Brain pericyte (primary cell): ENCODE results near the gene NHERF1.

ENCODE experiments used
- DNase-seq: peaks from one replicate; pipeline ENCODE4 v3.0.0-alpha.2; 2012; ENCODE audit warnings: low read depth, low spot score

NHERF1 gene

GRCh38 chr17:74748529-74749278 is at the start of gene NHERF1:
NHERF1 (plus strand) TSS chr17:74748628; CDS start chr17:74748847, 219 bp downstream.
- DNase-seq: no peak

- DNase-seq: no peak
Observed at GRCh38 chr17:74699236-74699635, 49.2 kb upstream of the NHERF1 start.

DNA sequence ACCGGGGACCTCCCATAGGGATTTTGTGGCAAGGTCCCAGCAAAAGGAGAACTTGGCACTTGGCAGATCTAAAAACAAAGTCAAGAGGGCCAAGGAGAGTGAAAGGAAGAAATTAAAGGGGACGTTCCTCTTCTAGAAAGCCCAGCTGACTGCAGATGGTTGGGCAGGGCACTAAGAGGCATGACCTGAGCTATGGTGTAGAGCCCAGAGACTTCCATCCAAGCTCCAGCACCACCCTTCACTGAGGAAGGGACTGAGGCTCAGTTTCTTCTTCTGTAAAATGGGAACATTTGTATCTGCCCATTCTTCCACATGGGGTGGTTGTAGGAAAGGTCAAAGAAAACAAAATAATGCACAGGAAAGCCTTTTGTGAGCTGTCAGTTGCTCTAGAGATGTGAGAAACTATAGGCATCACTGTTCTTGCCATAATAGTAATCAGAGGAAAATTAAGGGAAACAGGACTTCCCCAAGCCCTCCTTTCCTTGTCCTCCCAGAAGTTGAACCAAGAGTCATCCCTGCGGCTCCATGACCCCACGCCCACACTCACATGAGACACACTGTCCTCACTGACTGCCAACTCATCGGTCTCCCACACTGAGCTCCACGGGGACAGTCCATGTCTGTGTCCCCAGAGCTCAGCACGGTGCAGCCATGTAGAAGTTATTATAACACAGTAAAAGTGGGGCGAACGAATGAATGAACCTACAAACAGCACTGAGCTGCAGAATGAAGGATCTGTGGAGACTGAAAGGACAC is 46.1 kb upstream of the NHERF1 start:
- DNase-seq: no peak

DNA sequence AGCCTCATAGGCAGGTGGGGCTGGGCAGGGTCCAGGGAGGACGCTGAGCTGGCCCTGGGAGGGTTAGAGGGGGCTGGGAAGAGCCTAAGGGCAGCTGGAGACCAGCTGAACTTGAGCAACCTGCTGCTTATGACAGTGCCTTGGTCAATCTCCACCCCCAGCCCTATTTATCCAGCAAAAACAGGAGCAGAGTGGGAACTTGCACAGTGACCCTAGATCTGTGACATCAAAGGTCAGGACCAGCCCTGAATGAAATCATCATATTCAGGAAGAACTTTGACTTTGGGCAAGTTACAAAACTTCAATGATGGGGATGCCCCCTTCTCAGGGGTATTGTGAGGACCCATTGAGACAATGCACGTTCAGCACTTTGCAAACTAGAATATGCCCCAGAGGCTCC is 45.1 kb upstream of the NHERF1 start:
- DNase-seq: no peak

GRCh38 chr17:74704544-74704943 is 43.9 kb upstream of the NHERF1 start:
- no peak for DNase-seq

GRCh38 chr17:74711058-74711824 is 37.2 kb upstream of the NHERF1 start:
- DNase-seq: no peak

GRCh38 chr17:74712301-74712700 is 36.1 kb upstream of the NHERF1 start:
- DNase-seq: no peak

DNA sequence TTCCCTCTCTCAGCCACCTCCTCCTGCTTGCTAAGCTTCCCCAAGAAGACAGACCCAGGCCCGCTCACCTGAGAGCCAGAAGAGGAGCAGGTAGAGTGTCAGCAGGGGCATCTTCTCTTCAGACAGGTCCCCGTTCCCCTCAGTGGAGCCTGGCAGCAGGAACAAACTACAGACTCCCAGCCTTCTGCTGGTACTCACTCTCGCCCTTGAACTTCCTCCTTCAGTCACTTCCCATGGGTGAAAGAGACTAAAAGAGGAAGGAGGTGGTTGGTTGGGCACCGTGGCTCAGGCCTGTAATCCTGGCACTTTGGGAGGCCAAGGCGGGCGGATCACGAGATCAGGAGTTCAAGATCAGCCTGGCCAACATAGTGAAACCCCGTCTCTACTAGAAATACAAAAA is 35.7 kb upstream of the NHERF1 start, which contains the start of gene CD300LF:
Gene CD300LF (minus strand): TSS at position 168 of the 400 bp plus-strand sequence. CDS start 57 bp downstream, at position 111.
- no peak for DNase-seq

DNA sequence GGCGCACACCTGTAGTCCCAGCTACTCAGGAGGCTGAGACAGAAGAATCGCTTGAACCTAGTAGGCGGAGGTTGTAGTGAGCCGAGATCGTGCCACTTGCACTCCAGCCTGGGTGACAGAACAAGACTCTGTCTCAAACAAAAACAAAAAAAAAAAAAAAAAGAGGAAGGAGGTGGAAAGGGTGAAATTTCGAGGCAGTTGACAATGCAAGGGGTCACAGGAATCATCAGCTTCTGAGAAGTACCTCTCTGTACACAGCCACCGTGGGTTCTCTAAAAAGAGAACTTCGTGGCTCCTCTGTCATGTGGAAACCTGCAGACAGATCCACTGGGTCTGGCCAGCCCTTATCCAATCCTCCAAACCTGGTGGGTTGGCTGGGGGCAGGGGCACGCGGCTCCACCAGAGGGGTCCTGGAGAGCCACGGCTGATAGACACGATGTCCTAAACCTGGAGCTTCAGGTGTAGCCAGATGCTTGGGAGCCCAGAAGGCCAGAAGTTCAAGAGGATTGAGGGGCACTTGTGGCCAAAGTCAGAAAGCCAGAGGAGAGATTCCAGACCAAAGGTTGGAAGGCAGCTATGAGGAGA is 35.2 kb upstream of the NHERF1 start:
- DNase-seq: no peak

DNA sequence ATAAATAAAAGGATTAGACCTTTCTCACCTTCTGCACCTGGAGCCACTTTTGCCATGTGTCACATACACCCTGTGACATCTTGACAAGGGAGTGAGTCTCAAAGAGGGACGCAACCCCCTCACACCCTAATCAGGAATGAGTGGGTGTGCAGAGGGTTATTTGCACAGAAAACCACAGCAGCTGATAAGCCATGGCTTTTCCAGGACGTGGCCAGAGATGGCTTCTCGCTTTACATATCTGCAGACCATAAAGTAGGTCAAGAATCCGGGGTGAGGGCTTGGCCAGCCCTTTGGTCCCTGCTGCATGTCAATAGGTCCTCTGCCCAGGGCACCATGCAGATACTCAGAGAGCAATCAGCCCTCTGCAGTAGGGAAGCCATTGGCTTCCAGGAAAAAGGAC is 33.3 kb upstream of the NHERF1 start:
- DNase-seq: no peak

DNA sequence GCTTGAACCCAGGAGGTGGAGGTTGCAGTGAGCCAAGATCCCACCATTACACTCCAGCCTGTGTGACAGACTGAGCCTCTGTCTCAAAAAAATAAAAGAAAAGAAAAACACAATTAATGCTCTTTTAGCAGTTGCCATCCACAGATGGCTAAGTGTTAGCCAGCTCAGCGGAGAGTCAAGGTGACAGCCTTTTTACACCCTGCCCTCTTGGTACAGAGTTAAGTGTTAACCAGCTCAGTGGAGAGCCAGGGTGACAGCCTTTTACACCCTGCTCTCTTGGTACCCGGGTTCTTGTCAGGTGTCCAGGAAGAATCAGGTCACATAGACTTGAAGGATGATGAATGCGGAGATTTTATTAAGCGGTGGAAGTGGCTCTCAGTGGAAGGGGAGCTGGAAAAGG is 27.9 kb upstream of the NHERF1 start:
- DNase-seq: no peak

GRCh38 chr17:74722782-74723181 is 25.6 kb upstream of the NHERF1 start:
- no peak for DNase-seq

DNA sequence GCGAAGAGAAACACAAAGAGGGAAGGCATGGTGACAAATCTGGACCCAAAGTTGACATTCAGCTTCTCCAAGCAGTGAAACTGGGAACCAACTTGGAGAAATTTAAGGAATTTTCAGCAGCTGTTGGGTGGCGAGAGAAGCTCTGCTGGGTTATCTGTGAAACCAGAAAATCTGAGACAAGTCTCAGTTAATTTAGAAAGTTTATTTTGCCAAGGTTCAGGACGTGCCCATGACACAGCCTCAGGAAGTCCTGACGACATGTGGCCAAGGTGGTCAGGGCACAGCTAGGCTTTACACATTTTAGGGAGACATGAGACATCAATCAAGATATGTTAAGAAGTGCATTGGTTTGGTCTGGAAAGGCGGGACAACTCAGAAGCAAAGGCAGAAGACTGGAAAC is 24.5 kb upstream of the NHERF1 start:
- no peak for DNase-seq

- DNase-seq: no peak
Observed at GRCh38 chr17:74725111-74725510, 23.3 kb upstream of the NHERF1 start.

- DNase-seq: no peak
Observed at GRCh38 chr17:74728033-74728701, 20.3 kb upstream of the NHERF1 start.

- DNase-seq: no peak
Observed at GRCh38 chr17:74728702-74729075, 19.7 kb upstream of the NHERF1 start.

DNA sequence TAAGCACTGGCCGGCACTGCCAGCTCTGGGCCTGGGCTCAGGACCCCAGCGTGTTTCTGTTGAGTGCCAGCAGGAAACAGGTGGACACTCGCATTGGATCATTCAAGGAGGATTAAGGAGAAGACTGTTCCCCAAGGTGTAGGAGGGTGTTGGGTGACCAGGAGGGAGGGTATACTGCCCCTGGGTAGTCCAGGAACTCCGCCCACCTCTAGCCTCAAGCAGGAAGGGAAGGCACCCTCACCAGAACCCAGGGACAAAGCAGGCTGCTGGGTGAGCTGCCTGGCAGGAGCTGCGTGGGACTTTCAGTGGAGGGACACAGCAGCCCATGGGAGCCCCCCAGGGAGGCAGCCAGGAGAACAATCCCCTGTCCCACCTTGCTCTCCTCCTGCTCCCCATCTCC is 19.1 kb upstream of the NHERF1 start:
- no peak for DNase-seq

DNA sequence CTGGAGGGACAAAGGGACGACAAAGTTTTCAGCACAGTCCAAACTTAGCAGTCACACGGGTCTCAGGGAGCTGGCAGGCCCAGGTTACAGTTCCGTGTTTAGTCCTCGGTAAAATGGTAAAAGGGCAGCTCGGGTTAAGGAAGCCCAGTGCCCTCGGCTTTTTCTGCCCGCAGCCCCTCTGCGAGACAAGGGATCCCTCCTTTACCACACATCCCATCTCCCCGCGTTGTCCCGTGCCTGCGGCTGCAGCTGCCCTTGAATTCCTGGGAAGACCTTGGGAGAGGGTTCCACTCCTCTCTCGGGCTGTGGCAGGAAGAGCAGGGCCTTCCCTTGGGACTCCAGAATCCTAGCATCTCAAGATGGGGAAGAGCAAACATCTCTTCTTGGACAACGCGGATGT is 18.6 kb upstream of the NHERF1 start:
- no peak for DNase-seq

GRCh38 chr17:74730491-74731346 is 17.7 kb upstream of the NHERF1 start:
- DNase-seq: no peak

DNA sequence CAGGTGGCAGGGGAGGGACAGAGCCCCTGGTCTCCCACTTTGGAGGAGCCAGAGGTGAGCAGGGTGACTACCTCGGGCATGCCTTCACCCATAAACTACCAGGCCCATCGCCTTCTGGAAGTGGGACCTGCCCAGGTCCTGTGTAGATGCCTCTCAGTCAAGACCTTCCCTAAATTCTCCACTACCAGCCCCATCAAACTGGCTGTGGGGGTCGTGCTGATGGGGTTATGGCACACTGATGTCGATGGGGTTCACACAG is 17.2 kb upstream of the NHERF1 start:
- DNase-seq: no peak
